ENCODE results near the gene HVCN1.

Gene HVCN1

GRCh38 chr12:110699591-110700445, 10.9 kb upstream of the HVCN1 start:
- no peak for DNase-seq (ENCODE audit: low spot score)

- DNase-seq (ENCODE audit: low spot score) = peak; percentile 66
These were observed 9.4 kb upstream of the HVCN1 start for GRCh38 chr12:110698171-110698902.

- no peak for DNase-seq (ENCODE audit: low spot score)
These were observed 8.3 kb upstream of the HVCN1 start for GRCh38 chr12:110697236-110697635.

GRCh38 chr12:110696283-110696682, 7.4 kb upstream of the HVCN1 start:
- no peak for DNase-seq (ENCODE audit: low spot score)

GRCh38 chr12:110694330-110694901, 5.5 kb upstream of the HVCN1 start:
- DNase-seq (ENCODE audit: low spot score) = no peak

GRCh38 chr12:110693731-110694130, 4.8 kb upstream of the HVCN1 start:
- DNase-seq (ENCODE audit: low spot score) = no peak

- DNase-seq (ENCODE audit: low spot score) = no peak
These were observed 1.2 kb upstream of the HVCN1 start for GRCh38 chr12:110690127-110690430.

- no peak for DNase-seq (ENCODE audit: low spot score)
These were observed 589 bp upstream of the HVCN1 start for GRCh38 chr12:110689281-110690126.

GRCh38 chr12:110687396-110688169, 1.3 kb downstream of the HVCN1 start:
- DNase-seq (ENCODE audit: low spot score) = no peak

GRCh38 chr12:110686294-110686903, 2.5 kb downstream of the HVCN1 start:
- no peak for DNase-seq (ENCODE audit: low spot score)

GRCh38 chr12:110684312-110684836, 4.5 kb downstream of the HVCN1 start:
- DNase-seq (ENCODE audit: low spot score) = no peak

GRCh38 chr12:110683888-110684287, 5.0 kb downstream of the HVCN1 start:
- no peak for DNase-seq (ENCODE audit: low spot score)

GRCh38 chr12:110680032-110680431, 8.9 kb downstream of the HVCN1 start:
- DNase-seq (ENCODE audit: low spot score) = no peak

- DNase-seq (ENCODE audit: low spot score) = no peak
These were observed 9.7 kb downstream of the HVCN1 start for GRCh38 chr12:110679201-110679600.

- DNase-seq (ENCODE audit: low spot score) = no peak
These were observed 10.9 kb downstream of the HVCN1 start for GRCh38 chr12:110677982-110678381.

GRCh38 chr12:110677206-110677911, 11.6 kb downstream of the HVCN1 start:
- no peak for DNase-seq (ENCODE audit: low spot score)

GRCh38 chr12:110676171-110676570, 12.7 kb downstream of the HVCN1 start:
- no peak for DNase-seq (ENCODE audit: low spot score)

GRCh38 chr12:110670161-110670701, 18.7 kb downstream of the HVCN1 start:
- no peak for DNase-seq (ENCODE audit: low spot score)

GRCh38 chr12:110669193-110669502, 19.8 kb downstream of the HVCN1 start:
- no peak for DNase-seq (ENCODE audit: low spot score)

Data from HuH-7.5 (cell line).